ENCODE data around the gene SPDYE1.

The SPDYE1 gene

GRCh38 chr7:44048031-44048795 is 50.5 kb downstream of the SPDYE1 start:
- no peak for TF ChIP-seq CTCF (IDR thresholded peaks at IDR 0.05; ENCODE audit: extremely low read depth, missing control alignments)
- DNase-seq (ENCODE audit: low spot score), result no peak

DNA sequence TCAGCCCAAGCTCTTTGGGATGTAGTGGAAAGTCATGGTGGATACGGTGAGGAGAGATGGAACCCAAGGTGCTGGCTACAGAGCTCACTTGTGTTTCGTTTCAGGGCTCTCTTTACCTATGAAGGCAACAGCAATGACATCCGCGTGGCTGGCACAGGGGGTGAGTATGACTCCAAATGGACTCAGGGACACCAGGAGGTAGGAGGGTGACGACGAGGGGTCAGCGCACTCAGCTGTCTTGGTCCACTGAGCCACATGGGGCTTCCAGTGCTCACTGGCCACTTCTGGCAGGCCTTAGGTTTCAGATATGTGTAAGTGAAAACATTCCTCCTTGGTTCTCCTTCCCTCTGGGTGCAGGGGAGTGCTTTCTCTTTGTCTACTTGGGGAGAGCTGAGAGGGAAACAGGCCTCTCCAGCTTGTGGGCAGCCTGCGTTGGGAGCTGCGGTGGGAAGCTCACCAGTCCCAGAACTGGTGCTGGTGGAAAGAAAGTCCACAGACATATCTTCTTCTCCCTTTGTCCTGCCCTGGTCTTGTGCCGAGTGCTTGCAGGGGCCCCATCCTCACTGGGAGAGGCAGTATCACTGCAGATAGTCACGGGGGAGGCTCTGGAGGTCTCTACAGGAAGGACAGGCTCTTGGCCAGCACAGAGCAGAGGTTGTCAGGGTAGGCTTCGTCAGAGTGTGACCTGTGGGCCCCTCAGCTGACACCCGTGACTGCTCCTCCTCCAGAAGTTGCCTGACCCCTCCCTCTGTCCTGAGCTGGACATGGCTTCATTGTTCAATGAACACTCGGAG is 52.6 kb downstream of the SPDYE1 start:
- no peak for DNase-seq (ENCODE audit: low spot score)
- no peak for TF ChIP-seq CTCF (IDR thresholded peaks at IDR 0.05; ENCODE audit: extremely low read depth, missing control alignments)

- DNase-seq (ENCODE audit: low spot score), result no peak
- TF ChIP-seq CTCF (IDR thresholded peaks at IDR 0.05; ENCODE audit: extremely low read depth, missing control alignments), result no peak
Observed at GRCh38 chr7:44050915-44051560, 53.3 kb downstream of the SPDYE1 start.

GRCh38 chr7:44051611-44052220 is 54.0 kb downstream of the SPDYE1 start:
- no peak for DNase-seq (ENCODE audit: low spot score)
- TF ChIP-seq CTCF (IDR thresholded peaks at IDR 0.05; ENCODE audit: extremely low read depth, missing control alignments), result no peak

GRCh38 chr7:44052771-44053365 is 55.2 kb downstream of the SPDYE1 start:
- no peak for TF ChIP-seq CTCF (IDR thresholded peaks at IDR 0.05; ENCODE audit: extremely low read depth, missing control alignments)
- no peak for DNase-seq (ENCODE audit: low spot score)

DNA sequence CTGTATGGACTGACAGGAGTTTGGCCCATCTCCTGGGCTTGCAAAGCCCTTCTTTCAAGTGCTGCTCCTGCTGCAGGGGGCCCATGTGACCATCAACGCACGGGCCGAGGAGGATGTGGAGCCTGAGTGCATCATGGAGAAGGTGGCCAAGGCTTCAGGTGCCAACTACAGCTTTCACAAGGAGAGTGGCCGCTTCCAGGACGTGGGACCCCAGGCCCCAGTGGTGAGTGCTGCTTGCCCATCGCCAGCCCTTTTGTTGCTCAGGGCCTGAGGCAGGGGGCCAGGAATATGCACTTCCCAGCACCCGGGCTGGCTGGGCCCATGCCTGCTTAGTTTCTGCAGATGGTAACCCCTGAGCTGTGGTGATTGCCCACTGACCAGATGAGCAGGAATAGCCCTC is 59.0 kb downstream of the SPDYE1 start:
- DNase-seq (ENCODE audit: low spot score), result no peak
- TF ChIP-seq CTCF (IDR thresholded peaks at IDR 0.05; ENCODE audit: extremely low read depth, missing control alignments), result no peak
